NCI-H1694 (cell line): Measurements from ENCODE around the gene CEP57.
"Not testable (repeated sequence)": the region's sequence is repeated elsewhere in the genome, so short reads cannot be mapped to it uniquely, and the experiment has no call there.

Experiments
- DNase-seq: peaks from one replicate; lab custom pipeline; 2025; lab: John Stamatoyannopoulos, UW

CEP57 gene

DNA sequence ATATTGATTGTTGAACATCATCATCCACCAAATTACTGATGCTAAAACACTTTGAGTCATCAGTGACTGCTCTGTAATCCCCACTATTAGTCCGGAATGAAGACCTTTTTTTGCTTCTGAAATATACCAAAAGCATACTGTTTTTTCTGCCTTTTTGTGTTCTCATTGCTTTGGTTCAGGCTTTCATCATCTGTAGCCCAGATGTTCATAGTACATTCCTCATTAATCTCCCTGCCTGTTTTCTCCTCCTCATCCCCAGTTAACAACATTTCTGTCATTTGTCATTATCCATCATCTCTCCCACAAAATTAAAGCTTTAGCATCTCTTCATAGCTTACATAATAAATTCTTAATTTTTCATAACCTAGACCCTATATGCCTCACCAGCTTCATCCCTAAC lies 9.2 kb downstream of the CEP57 start:
- no peak for DNase-seq

- DNase-seq: no peak
Measured at GRCh38 chr11:95800438-95800837, 10.1 kb downstream of the CEP57 start.

GRCh38 chr11:95802806-95803205 lies 12.5 kb downstream of the CEP57 start:
- no peak for DNase-seq

GRCh38 chr11:95803973-95804372 lies 13.7 kb downstream of the CEP57 start:
- DNase-seq: no peak

GRCh38 chr11:95805869-95806268 lies 15.6 kb downstream of the CEP57 start:
- DNase-seq: no peak

- not testable (repeated sequence) for DNase-seq
Measured at GRCh38 chr11:95806464-95806863, 16.2 kb downstream of the CEP57 start.

- DNase-seq: not testable (repeated sequence)
Measured at GRCh38 chr11:95811052-95811451, 20.8 kb downstream of the CEP57 start.

GRCh38 chr11:95816037-95816436 lies 25.7 kb downstream of the CEP57 start:
- no peak for DNase-seq

- DNase-seq: no peak
Measured at GRCh38 chr11:95821640-95822039, 31.3 kb downstream of the CEP57 start.

DNA sequence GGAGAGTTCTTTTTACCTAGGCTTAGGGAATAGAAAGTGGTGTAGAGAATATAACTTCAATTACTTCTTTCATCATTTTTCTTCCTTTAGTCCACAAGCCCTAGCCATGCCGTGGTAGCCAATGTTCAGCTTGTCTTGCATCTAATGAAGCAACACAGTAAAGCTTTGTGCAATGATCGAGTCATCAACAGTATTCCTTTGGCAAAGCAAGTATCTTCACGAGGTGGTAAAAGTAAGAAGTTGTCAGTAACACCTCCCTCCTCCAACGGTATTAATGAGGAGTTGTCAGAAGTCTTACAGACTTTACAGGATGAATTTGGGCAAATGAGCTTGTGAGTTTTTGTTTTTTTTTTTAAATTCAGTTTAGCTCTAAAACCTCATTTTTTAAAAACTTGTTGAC lies 37.4 kb downstream of the CEP57 start:
- no peak for DNase-seq

- DNase-seq: no peak
Measured at GRCh38 chr11:95829580-95830259, 39.4 kb downstream of the CEP57 start.

DNA sequence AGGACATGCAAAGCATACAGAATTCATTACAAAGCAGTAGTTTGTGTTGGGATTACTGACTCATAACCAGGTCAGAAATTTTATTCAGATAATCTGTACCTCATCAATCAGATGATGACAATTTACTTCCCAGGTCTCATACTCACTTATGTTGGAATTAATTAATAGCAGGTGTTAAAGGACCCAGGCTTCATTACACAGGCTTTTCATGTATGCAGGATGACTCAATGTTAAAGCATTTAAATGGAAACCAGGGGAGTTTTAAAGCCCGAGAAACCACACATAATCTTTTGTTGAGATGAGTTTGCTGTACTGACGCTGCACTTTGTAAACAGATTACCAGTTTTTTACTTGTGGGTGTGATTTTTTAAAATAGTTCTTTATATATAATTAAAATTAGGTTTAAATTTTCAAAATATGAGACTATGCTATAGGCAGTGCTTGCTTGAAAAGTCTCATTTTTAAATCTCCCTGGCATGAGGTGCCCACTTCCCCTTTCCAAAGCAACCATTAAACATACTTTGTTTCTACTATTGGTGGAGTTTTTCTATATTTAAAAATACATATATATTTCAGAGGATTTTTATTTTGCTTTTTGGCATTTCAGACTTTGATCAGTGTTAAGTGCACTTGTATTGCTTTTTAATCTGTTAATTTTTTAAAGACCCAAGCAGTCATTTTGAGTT lies 41.0 kb downstream of the CEP57 start:
- DNase-seq: no peak

GRCh38 chr11:95832763-95833162 lies 42.5 kb downstream of the CEP57 start:
- no peak for DNase-seq

DNA sequence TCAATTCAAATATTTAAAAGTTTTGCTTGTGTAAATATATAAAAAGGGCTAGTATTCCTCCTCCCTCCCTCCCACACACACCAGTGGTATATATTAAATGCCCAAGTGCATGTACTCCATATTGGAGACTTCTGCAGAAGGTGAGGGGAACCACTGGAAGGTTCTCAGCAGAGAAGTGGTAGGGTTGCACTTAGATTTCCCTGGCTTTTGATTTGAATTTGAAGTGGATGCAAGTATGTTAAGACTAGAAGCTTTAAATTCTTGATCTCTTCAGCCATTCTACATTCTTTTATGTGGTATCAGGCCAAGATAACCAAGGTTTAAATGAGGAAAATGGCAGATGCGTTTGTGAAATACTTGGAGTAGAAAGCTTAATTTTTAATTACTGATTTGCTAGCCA lies 43.1 kb downstream of the CEP57 start:
- DNase-seq: no peak

DNA sequence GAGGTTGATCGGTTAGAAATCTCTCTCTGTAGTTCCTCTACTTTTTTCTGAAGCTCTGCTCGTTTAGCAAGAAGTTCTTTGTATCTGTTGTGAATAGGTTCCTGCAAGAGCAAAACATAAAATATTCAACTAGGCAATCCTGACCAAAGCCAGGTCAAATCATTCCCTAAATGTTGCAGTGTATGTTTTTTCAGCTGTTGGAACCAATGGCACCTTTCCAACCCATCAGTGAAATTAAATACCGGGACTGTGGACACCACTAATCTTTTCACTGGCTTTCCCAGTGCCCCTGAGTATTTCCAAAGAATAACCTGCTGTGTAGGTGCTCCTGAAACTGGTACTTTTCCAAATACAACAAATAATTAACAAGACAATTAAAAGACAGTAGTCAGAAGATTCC lies 45.1 kb downstream of the CEP57 start:
- no peak for DNase-seq

GRCh38 chr11:95835768-95836488 lies 45.6 kb downstream of the CEP57 start:
- DNase-seq: peak; percentile 19

- DNase-seq: no peak
Measured at GRCh38 chr11:95845167-95845566, 54.9 kb downstream of the CEP57 start.

DNA sequence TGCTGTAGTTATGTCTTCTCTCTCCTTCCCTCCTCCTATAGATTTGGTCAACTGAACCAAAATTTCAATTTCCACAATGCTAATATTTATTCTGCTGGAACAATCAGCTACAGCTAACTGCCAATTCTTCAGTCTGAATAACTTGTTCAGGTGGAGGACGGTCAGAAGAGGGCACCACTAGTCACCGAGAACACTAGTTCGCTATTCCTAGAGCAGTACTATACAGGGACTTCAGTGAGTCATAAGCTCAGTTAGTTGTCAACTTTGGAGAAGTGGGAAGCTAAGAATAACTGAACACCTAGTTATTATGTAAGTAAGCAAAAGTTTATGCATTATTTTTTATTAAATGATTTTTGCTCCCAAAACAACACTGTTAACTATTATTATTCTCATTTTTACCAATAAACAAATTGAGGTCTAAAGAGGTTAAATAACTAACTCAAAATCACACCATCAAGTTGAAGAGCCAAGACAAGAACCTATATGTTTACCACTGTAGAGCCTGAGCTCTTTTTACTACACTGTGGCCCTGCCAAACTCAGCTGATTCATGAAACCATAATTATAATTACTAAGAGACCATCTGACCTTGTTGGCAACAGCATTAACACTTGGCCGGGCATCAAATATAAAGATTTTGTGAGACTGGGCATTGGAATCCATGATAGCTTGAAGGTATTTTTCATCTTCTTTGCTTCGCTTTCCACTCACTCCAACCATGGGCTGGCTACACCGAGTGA lies 59.0 kb downstream of the CEP57 start:
- no peak for DNase-seq

DNA sequence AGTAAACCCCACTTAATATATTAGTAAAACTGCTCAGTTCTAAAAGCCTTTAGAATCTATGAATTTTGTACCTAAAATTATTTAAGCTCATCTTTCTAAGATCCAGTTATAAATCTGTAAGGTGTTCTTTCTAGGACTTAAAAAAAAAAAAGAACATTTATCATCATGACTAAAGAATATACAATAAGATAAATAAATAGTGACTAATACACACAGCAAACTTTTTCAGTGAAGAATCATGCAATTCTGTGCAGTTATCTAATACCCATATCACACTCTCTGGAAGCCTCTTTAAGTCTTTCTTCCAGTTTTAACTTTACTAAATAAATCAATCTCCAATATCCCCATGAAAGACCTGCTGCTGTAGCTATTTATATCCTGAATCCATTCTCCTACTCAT lies 59.8 kb downstream of the CEP57 start:
- DNase-seq: no peak

DNA sequence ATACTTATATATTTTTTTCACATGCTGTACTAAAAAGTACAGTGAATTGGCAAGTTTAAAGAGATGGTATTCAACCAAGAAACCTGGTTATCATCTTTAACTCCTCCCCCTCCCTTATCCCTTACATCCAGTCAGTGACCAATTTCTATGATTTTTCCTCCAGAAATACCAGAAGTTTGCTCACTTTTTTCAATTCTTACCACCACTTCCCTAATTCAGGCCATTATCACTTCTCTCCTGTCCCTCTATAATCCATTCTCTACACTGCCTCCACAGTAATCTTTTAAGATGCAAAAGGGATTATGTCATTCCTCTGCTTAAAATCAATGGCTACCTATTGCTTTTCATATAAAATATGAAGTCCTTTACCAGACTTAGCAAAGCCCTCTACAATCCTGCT lies 62.8 kb downstream of the CEP57 start:
- no peak for DNase-seq

GRCh38 chr11:95853862-95854261 lies 63.6 kb downstream of the CEP57 start:
- no peak for DNase-seq

DNA sequence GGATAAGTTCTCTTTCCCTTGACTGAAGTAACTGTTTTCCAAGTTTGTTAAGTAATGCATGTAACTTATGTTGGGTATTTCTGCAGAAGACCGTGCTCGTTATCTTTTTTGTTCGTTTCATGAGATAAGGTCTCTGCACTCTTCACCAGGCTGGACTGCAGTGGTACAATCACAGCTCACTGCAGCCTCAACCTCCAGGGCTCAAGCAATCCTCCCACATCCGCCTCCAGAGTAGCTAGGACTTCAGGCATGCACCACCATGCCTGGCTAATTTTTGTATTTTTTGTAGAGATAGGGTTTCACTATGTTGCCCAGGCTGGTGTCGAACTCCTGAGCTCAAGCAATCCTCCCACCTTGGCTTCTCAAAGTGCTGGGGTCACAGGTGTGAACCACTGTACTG lies 64.1 kb downstream of the CEP57 start:
- not testable (repeated sequence) for DNase-seq
